ENCODE results near the gene FYN.

Gene FYN

GRCh38 chr6:111805511-111806164 is 67.6 kb downstream of the FYN start (continued):
- TF ChIP-seq SALL2 (tag by site-specific recombination; IDR thresholded peaks at IDR 0.05; ENCODE audit: borderline replicate concordance) (no peak), ZNF174 (tag by site-specific recombination; IDR thresholded peaks at IDR 0.05) (no peak), REST (tag by site-specific recombination; IDR thresholded peaks at IDR 0.05) (no peak), ZNF621 (tag by site-specific recombination; IDR thresholded peaks at IDR 0.05) (no peak), ZNF398 (tag by site-specific recombination; IDR thresholded peaks at IDR 0.05) (peak; percentile 65), ZBTB44 (tag by site-specific recombination; IDR thresholded peaks at IDR 0.05) (peak; percentile 45; the same call in 1 of the 2 replicates), ZFP37 (tag by site-specific recombination; IDR thresholded peaks at IDR 0.05) (no peak), ZNF248 (tag by site-specific recombination; IDR thresholded peaks at IDR 0.05) (no peak), ZNF202 (tag by site-specific recombination; IDR thresholded peaks at IDR 0.05; ENCODE audit: borderline replicate concordance) (no peak), PRDM10 (tag by site-specific recombination; IDR thresholded peaks at IDR 0.05) (no peak), ZNF510 (tag by site-specific recombination; IDR thresholded peaks at IDR 0.05; ENCODE audit: insufficient replicate concordance) (no peak), HOXA7 (CRISPR knock-in tag; IDR thresholded peaks at IDR 0.05; ENCODE audit: borderline replicate concordance) (no peak), ZNF561 (tag by site-specific recombination; IDR thresholded peaks at IDR 0.05; ENCODE audit: borderline replicate concordance) (no peak), IKZF3 (tag by site-specific recombination; IDR thresholded peaks at IDR 0.05) (0 out of 2 replicates have a peak, but pooled peaks have one; percentile 30), KLF10 (tag by site-specific recombination; IDR thresholded peaks at IDR 0.05) (no peak), ZFP41 (tag by site-specific recombination; IDR thresholded peaks at IDR 0.05; ENCODE audit: borderline replicate concordance) (no peak), ZSCAN16 (tag by site-specific recombination; IDR thresholded peaks at IDR 0.05) (no peak), EGR2 (tag by site-specific recombination; IDR thresholded peaks at IDR 0.05; ENCODE audit: low read depth) (peak; percentile 51), ZBTB7A (tag by site-specific recombination; IDR thresholded peaks at IDR 0.05; ENCODE audit: low read depth) (no peak), ZNF10 (tag by site-specific recombination; IDR thresholded peaks at IDR 0.05) (peak; percentile 59; the same call in 1 of the 2 replicates), ZNF211 (tag by site-specific recombination; IDR thresholded peaks at IDR 0.05; ENCODE audit: low read depth) (no peak), ZNF140 (tag by site-specific recombination; IDR thresholded peaks at IDR 0.05) (no peak)

All from HEK293 (cell line).